Subcutaneous adipose tissue (tissue), 4 donors: ENCODE results near the gene NFIL3. TPM values are rescaled to one million over a fixed set of nuclear protein-coding genes. Genes with fewer than 3 reads are reported as not detected.

Experiments used
- CTCF ChIP-seq: fragments of 450-650 bp; IDR thresholded peaks from one replicate; pipeline ENCODE4 v1.5.1; 2016; ENCODE audit warnings: low read depth, mild to moderate bottlenecking, control low read depth, antibody characterized with exemption, moderate library complexity
- total RNA-seq, 4 donors: library from RNA; depleted of rRNA; stranded (reverse); fragments of >200 nt; gene quantifications; one replicate each; pipeline ENCODE4 v1.1.0, GENCODE V29; 2016

NFIL3 gene
- total RNA-seq, 4 donors from 2014 or later: 45.2 to 146 (median 83.9) TPM

GRCh38 chr9:91415290-91415689, 8.3 kb downstream of the NFIL3 start:
- no peak for TF ChIP-seq CTCF

- no peak for TF ChIP-seq CTCF
These were observed 10.7 kb downstream of the NFIL3 start for GRCh38 chr9:91412941-91413340.

GRCh38 chr9:91411096-91411771, 12.4 kb downstream of the NFIL3 start:
- no peak for TF ChIP-seq CTCF

- no peak for TF ChIP-seq CTCF
These were observed 13.5 kb downstream of the NFIL3 start for GRCh38 chr9:91410161-91410560.

- TF ChIP-seq CTCF: no peak
These were observed 15.2 kb downstream of the NFIL3 start for GRCh38 chr9:91408475-91408874.

GRCh38 chr9:91407580-91408318, 15.9 kb downstream of the NFIL3 start:
- TF ChIP-seq CTCF: no peak

- no peak for TF ChIP-seq CTCF
These were observed 18.1 kb downstream of the NFIL3 start for GRCh38 chr9:91405343-91406077.
